GM12875 (cell line): ENCODE results near the gene TTC17.

Experiments used
- H3K4me3 ChIP-seq: one replicate; pipeline ENCODE4 v1.5.1; 2011; ENCODE audit warnings: low read depth, low read length, control low read depth
- CTCF ChIP-seq: IDR thresholded peaks from 2 replicates; pipeline ENCODE4 v1.5.1; 2011; ENCODE audit warnings: low read depth, mild to moderate bottlenecking, control low read depth, inconsistent platforms, low read length, moderate library complexity, borderline replicate concordance; ENCODE audit not compliant: insufficient read depth

Gene TTC17

GRCh38 chr11:43515090-43515489 is 156.4 kb downstream of the TTC17 start:
- no peak overlapping the region for H3K4me3 ChIP-seq
- peak; percentile 34; the same call in 1 of the 2 replicates for TF ChIP-seq CTCF

GRCh38 chr11:43516316-43516850 is 157.7 kb downstream of the TTC17 start:
- no peak overlapping the region for H3K4me3 ChIP-seq
- TF ChIP-seq CTCF, result no peak

- no peak for TF ChIP-seq CTCF
- no peak overlapping the region for H3K4me3 ChIP-seq
Observed at GRCh38 chr11:43517518-43517917, 158.8 kb downstream of the TTC17 start.

DNA sequence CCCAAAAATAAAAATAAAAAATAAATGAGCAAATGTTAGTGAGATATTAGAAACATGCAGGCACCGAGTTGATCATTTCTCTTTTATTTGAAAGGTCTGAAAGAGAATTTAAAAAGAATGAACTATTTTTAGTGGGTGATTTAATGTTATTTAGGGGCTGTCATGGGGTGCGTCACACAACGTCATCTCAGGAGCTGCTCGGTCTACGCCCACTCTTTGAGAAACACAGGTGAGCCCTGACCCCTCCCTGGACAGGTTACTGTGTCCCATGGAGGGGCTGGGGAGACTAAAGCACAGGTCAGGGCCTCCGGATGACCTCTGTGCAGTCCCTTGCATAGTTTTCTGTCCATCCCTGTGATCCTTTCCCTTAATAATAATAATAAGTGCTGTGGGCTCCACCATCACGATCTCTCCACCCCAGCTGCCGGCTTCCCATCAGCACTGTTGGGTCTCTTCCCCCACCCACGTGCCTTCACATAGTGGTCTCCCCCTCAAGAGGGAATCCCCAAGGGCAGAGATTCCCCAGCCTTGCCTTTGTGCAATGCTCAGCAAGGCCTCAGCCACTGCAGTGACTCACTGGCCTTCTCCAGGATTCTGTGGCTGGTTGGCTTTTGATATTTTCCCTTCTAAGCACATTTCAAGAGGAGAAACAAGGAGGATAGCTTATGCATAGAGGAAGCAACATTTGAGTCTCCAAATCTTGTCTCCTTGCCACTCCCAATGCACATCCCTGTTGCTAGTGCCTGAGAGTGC is 159.9 kb downstream of the TTC17 start:
- H3K4me3 ChIP-seq, result no peak overlapping the region
- no peak for TF ChIP-seq CTCF

- TF ChIP-seq CTCF, result no peak
- H3K4me3 ChIP-seq, result no peak overlapping the region
Observed at GRCh38 chr11:43521471-43521870, 162.8 kb downstream of the TTC17 start.

DNA sequence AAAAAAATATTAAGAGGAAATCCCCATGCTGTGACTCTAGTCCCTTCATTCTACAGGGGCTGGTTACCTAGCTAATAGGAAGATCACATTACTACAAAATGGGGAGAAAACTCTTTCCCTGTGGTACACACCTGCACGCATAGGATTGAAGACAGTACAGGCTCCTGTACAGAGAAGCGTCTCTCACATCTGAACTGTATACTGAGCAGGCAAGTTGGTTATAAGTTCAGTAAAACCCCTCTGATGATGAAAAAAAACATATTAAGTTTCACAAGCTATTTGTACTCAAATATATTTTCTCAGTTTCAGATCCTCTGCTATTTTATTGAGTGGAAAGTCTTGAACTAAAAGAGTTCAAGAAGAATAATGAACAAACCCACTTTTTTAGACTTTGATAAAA is 164.9 kb downstream of the TTC17 start:
- no peak for TF ChIP-seq CTCF
- no peak overlapping the region for H3K4me3 ChIP-seq

DNA sequence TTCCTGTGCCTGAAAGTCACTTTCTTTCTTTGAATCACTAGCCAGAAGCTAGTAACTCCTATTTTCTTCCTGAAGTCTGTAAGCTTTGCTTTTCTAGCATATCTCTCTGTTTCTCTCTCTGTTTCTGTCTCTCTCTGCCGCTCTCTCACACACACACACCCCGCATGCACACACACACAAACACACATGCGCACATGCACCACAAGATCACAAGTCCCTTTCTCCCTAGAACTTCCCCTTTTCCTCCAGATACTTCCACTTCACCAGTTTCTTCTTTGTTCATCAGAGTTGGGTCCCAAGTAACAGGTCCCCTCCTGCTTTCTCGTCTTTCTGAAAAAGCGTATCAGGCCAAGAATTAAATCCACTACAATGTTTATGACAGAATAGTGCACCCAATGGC is 173.3 kb downstream of the TTC17 start:
- no peak for TF ChIP-seq CTCF

More for the DNA sequence above, 173.3 kb downstream of the TTC17 start:
- H3K4me3 ChIP-seq, result no peak overlapping the region
